OCI-LY1 (cell line): ENCODE measurements around the gene FXYD6.

Source experiments
- EZH2 ChIP-seq: fragments of 200-600 bp; sonication (generic), shearing (Covaris generic); IDR thresholded peaks from 2 replicates; pipeline ENCODE4 v1.8.0; 2017; ENCODE audit warnings: borderline replicate concordance, mixed run types, mild to moderate bottlenecking, antibody characterized with exemption, low read length, moderate library complexity, mixed read lengths
- TF ChIP-seq, protein P1 (sequence below): fragments of 200-600 bp; sonication (generic), shearing (Covaris generic); IDR thresholded peaks from 2 replicates; pipeline ENCODE4 v1.5.1; 2017; ENCODE audit warnings: mild to moderate bottlenecking, antibody characterized with exemption, low read length, moderate library complexity, mixed read lengths

DNA sequence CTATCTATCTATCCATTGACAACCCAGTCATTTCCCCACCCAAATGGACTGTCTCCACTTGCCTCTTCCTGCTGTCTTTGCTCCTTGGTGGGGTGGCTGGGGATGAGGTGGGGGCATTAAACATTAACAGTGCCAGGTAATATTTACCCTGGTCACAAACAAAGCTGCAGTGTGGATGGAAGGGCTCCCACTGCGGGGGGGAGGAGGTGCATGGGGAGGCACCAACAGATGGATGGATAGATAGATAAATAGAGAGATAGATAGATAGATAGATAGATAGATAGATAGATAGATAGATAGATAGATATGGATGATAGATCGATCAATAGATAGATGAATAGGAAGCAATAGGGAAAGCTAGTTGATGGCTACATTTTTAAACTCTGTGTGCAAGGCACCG is 49.6 kb downstream of the FXYD6 start:
- TF ChIP-seq, protein P1, sequence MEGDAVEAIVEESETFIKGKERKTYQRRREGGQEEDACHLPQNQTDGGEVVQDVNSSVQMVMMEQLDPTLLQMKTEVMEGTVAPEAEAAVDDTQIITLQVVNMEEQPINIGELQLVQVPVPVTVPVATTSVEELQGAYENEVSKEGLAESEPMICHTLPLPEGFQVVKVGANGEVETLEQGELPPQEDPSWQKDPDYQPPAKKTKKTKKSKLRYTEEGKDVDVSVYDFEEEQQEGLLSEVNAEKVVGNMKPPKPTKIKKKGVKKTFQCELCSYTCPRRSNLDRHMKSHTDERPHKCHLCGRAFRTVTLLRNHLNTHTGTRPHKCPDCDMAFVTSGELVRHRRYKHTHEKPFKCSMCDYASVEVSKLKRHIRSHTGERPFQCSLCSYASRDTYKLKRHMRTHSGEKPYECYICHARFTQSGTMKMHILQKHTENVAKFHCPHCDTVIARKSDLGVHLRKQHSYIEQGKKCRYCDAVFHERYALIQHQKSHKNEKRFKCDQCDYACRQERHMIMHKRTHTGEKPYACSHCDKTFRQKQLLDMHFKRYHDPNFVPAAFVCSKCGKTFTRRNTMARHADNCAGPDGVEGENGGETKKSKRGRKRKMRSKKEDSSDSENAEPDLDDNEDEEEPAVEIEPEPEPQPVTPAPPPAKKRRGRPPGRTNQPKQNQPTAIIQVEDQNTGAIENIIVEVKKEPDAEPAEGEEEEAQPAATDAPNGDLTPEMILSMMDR: no peak
- TF ChIP-seq EZH2: no peak
